Mesenchymal stem cell (in vitro differentiated cells and primary cell): ENCODE data around the gene DNAJC5.

Experiments used
- DNase-seq: peaks from one replicate; pipeline ENCODE4 v3.0.0-alpha.2; 2013
- H2AFZ ChIP-seq: one replicate; pipeline ENCODE4 v1.6.1; 2013; ENCODE audit warnings: low read depth, mild to moderate bottlenecking, control low read depth, inconsistent platforms, low read length, moderate library complexity
- H2AK5ac ChIP-seq: 2 replicates; pipeline ENCODE4 v1.6.1; 2013; ENCODE audit warnings: low read length, moderate library complexity, mild to moderate bottlenecking, inconsistent platforms; ENCODE audit not compliant: severe bottlenecking
- H2BK120ac ChIP-seq: one replicate; pipeline ENCODE4 v1.6.1; 2013; ENCODE audit warnings: low read depth, mild to moderate bottlenecking, inconsistent platforms, low read length, moderate library complexity
- H2BK12ac ChIP-seq, 2 experiments: one replicate each; pipeline ENCODE4 v1.6.1; 2013; ENCODE audit warnings: inconsistent platforms in 2 of 2, low read length in 2 of 2, mild to moderate bottlenecking in 2 of 2, moderate library complexity in 2 of 2, control low read depth in 1 of 2
- H2BK15ac ChIP-seq: one replicate; pipeline ENCODE4 v1.6.1; 2013; ENCODE audit warnings: mild to moderate bottlenecking, low read depth, inconsistent platforms; ENCODE audit not compliant: poor library complexity, severe bottlenecking
- H2BK5ac ChIP-seq: 2 replicates; pipeline ENCODE4 v1.6.1; 2013; ENCODE audit warnings: low read depth, mild to moderate bottlenecking, low read length, control low read depth, inconsistent platforms; ENCODE audit not compliant: poor library complexity, severe bottlenecking
- H3K14ac ChIP-seq, 2 experiments: one replicate each; pipeline ENCODE4 v1.6.1; 2013; ENCODE audit warnings: inconsistent platforms in 2 of 2, low read length in 2 of 2, control low read depth in 1 of 2, mild to moderate bottlenecking in 1 of 2, moderate library complexity in 1 of 2
- H3K18ac ChIP-seq, 2 experiments: one replicate each; pipeline ENCODE4 v1.6.1; 2013; ENCODE audit warnings: inconsistent platforms in 2 of 2, low read length in 2 of 2, control low read depth in 1 of 2, low read depth in 1 of 2, mild to moderate bottlenecking in 1 of 2
- H3K23ac ChIP-seq, 2 experiments: one replicate each; pipeline ENCODE4 v1.6.1; 2013; ENCODE audit warnings: inconsistent platforms in 2 of 2, low read length in 2 of 2, mild to moderate bottlenecking in 2 of 2, moderate library complexity in 2 of 2, control low read depth in 1 of 2
- H3K27ac ChIP-seq: 2 replicates; pipeline ENCODE4 v1.5.1; 2013; ENCODE audit warnings: mild to moderate bottlenecking, moderate library complexity, low read length, control low read depth, inconsistent platforms; ENCODE audit not compliant: poor library complexity, severe bottlenecking
- H3K27me3 ChIP-seq, 2 experiments: 2 replicates each; pipeline versions ENCODE4 v1.6.1 to v1.7.0; 2013; ENCODE audit warnings: low read length in 2 of 2, mild to moderate bottlenecking in 2 of 2, moderate library complexity in 2 of 2, control low read depth in 1 of 2, inconsistent platforms in 1 of 2; ENCODE audit not compliant: control insufficient read depth in 1 of 2, insufficient read depth in 1 of 2
- H3K36me3 ChIP-seq, 2 experiments: 2 replicates each; pipeline versions ENCODE4 v1.6.1 to v1.7.0; 2013; ENCODE audit warnings: low read length in 2 of 2, control low read depth in 1 of 2, inconsistent platforms in 1 of 2, low read depth in 1 of 2, mild to moderate bottlenecking in 1 of 2; ENCODE audit not compliant: insufficient read depth in 2 of 2, control insufficient read depth in 1 of 2
- H3K4ac ChIP-seq, 2 experiments: one replicate each; pipeline ENCODE4 v1.6.1; 2013; ENCODE audit warnings: inconsistent platforms in 2 of 2, low read length in 2 of 2, mild to moderate bottlenecking in 2 of 2, moderate library complexity in 2 of 2, control low read depth in 1 of 2, low read depth in 1 of 2
- H3K4me1 ChIP-seq: 2 replicates; pipeline ENCODE4 v1.6.1; 2013; ENCODE audit warnings: low read depth, low read length, control low read depth; ENCODE audit not compliant: control insufficient read depth, insufficient read depth
- H3K4me2 ChIP-seq: 2 replicates; pipeline ENCODE4 v1.6.1; 2013; ENCODE audit warnings: low read length, mild to moderate bottlenecking, inconsistent platforms; ENCODE audit not compliant: poor library complexity, severe bottlenecking
- H3K4me3 ChIP-seq, 2 experiments: 2 replicates each; pipeline versions ENCODE4 v1.5.1 to v1.7.0; 2013; ENCODE audit warnings: low read length in 2 of 2, mild to moderate bottlenecking in 2 of 2, control low read depth in 1 of 2, low read depth in 1 of 2; ENCODE audit not compliant: insufficient read depth in 1 of 2
- H3K79me1 ChIP-seq: replicated peaks from 2 replicates; pipeline ENCODE4 v1.6.1; 2013; ENCODE audit warnings: mild to moderate bottlenecking, control low read depth, low read length, inconsistent platforms; ENCODE audit not compliant: poor library complexity, severe bottlenecking
- H3K9ac ChIP-seq: 2 replicates; pipeline ENCODE4 v1.7.0; 2013; ENCODE audit warnings: mild to moderate bottlenecking, low read length, moderate library complexity
- H3K9me3 ChIP-seq: 2 replicates; pipeline ENCODE4 v1.7.0; 2013; ENCODE audit warnings: mild to moderate bottlenecking, low read length; ENCODE audit not compliant: control insufficient read depth
- H4K8ac ChIP-seq: one replicate; pipeline ENCODE4 v1.6.1; 2013; ENCODE audit warnings: inconsistent platforms, mild to moderate bottlenecking, low read length, moderate library complexity
- H4K91ac ChIP-seq: one replicate; pipeline ENCODE4 v1.6.1; 2013; ENCODE audit warnings: mild to moderate bottlenecking, low read length, inconsistent platforms
- WGBS: methylation state at CpG from one replicate; pipeline ENCODE4 v1.1.7; 2013; ENCODE audit warnings: mixed read lengths; 5-methylcytosine and 5-hydroxymethylcytosine counted together

DNAJC5 gene

GRCh38 chr20:63861365-63861934 is 33.5 kb upstream of the DNAJC5 start, which contains the start of gene ABHD16B:
TSS of gene ABHD16B (plus strand) at chr20:63861498. CDS start at chr20:63861541, 43 bp downstream.
- Histone ChIP-seq H3K27me3 (peaks cover 0 to 9% of the 10 kb centered on the region in 2 experiments), H2BK15ac (peak within 1 kb of the TSS; percentile 89), H4K8ac (peak within 1 kb of the TSS; percentile 82), H3K4ac (peak within 1 kb of the TSS; percentile 73 to 94), H3K23ac (no peak within 1 kb of the TSS), H2BK12ac (peak within 1 kb of the TSS; percentile 80 to 83), H3K9me3 (no peaks in the 10 kb centered on the region), H2AFZ (no peak within 1 kb of the TSS), H3K4me3 (no peak within 1 kb of the TSS), H2BK120ac (peak within 1 kb of the TSS; percentile 92), H2BK5ac (no peak within 1 kb of the TSS), H2AK5ac (peak within 1 kb of the TSS; percentile 19), H3K36me3 (peaks cover 20 to 25% of the 10 kb centered on the region in 2 experiments), H3K4me1 (peaks cover 47% of the 10 kb centered on the region), H4K91ac (peak within 1 kb of the TSS; percentile 86), H3K14ac (no peak within 1 kb of the TSS), H3K27ac (no peak within 1 kb of the TSS), H3K9ac (no peak within 1 kb of the TSS), H3K79me1 (peaks cover 27% of the 10 kb centered on the region), H3K4me2 (no peak within 1 kb of the TSS), H3K18ac (peak within 1 kb of the TSS in 1 of 2 experiments; percentile 78)
- WGBS = 97% methylated on average over 57 of the region's 59 CpGs
- no peak for DNase-seq

DNA sequence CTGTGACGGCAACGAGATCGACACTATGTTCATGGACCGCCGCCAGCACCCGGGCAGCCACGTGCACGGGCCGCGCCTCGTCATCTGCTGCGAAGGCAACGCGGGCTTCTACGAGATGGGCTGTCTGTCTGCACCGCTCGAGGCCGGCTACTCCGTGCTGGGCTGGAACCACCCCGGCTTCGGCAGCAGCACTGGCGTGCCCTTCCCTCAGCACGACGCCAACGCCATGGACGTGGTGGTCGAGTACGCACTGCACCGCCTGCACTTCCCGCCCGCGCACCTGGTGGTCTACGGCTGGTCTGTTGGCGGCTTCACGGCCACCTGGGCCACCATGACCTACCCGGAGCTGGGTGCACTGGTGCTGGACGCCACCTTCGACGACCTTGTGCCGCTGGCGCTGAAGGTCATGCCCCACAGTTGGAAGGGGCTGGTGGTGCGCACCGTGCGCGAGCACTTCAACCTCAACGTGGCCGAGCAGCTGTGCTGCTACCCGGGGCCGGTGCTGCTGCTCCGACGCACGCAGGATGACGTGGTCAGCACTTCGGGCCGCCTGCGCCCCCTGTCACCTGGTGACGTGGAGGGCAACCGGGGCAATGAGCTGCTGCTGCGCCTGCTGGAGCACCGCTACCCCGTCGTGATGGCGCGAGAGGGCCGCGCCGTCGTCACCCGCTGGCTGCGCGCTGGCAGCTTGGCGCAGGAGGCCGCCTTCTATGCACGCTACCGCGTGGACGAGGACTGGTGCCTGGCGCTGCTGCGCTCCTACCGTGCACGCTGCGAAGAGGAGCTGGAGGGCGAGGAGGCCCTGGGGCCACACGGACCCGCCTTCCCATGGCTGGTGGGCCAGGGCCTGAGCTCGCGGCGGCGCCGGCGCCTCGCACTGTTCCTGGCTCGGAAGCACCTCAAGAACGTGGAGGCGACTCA is 32.7 kb upstream of the DNAJC5 start:
- Histone ChIP-seq H3K79me1 (peaks cover 27% of the 10 kb centered on the region), H3K9ac (no peak overlapping the region), H3K4me1 (peaks cover 49% of the 10 kb centered on the region), H2BK120ac (no peak overlapping the region), H2AK5ac (no peak overlapping the region), H3K9me3 (no peaks in the 10 kb centered on the region), H2BK12ac (peak overlapping the region; percentile 66), H3K14ac (no peak overlapping the region), H3K23ac (no peak overlapping the region), H4K91ac (peak overlapping the region; percentile 86), H3K27ac (no peak overlapping the region), H2BK5ac (no peak overlapping the region), H2AFZ (no peak overlapping the region), H3K4me2 (no peak overlapping the region), H3K18ac (no peak overlapping the region), H2BK15ac (peak overlapping the region; percentile 48), H3K4ac (peak overlapping the region; percentile 26 to 46), H4K8ac (peak overlapping the region; percentile 48), H3K36me3 (peaks cover 20 to 30% of the 10 kb centered on the region in 2 experiments), H3K4me3 (no peak overlapping the region), H3K27me3 (peaks cover 0 to 5% of the 10 kb centered on the region in 2 experiments)
- 97% methylated on average over 93 of the region's 95 CpGs for WGBS
- DNase-seq = no peak

GRCh38 chr20:63863021-63863797 is 31.7 kb upstream of the DNAJC5 start:
- WGBS = 94% methylated on average over 15 of the region's 18 CpGs
- peak overlapping the region; percentile 90 for H3K4me2 ChIP-seq

More at GRCh38 chr20:63863021-63863797, 31.7 kb upstream of the DNAJC5 start:
- H4K8ac ChIP-seq = peak overlapping the region; percentile 99
- peak overlapping the region; percentile 67 to 95 for H3K4ac ChIP-seq
- H3K9me3 ChIP-seq = no peaks in the 10 kb centered on the region
- H3K27ac ChIP-seq = peak overlapping the region; percentile 80
- H3K36me3 ChIP-seq = peaks cover 23 to 32% of the 10 kb centered on the region in 2 experiments
- H2BK15ac ChIP-seq = peak overlapping the region; percentile 98
- H3K27me3 ChIP-seq = no peaks in the 10 kb centered on the region
- H3K9ac ChIP-seq = peak overlapping the region; percentile 100
- peaks cover 28% of the 10 kb centered on the region for H3K79me1 ChIP-seq
- H4K91ac ChIP-seq = peak overlapping the region; percentile 97
- peaks cover 39% of the 10 kb centered on the region for H3K4me1 ChIP-seq
- peak; percentile 14 for DNase-seq
- peak overlapping the region; percentile 92 for H2BK120ac ChIP-seq
- peak overlapping the region; percentile 50 to 95 for H2BK12ac ChIP-seq
- H3K14ac ChIP-seq = peak overlapping the region in 1 of 2 experiments; percentile 3
- H3K23ac ChIP-seq = peak overlapping the region in 1 of 2 experiments; percentile 3
- no peak overlapping the region for H2BK5ac ChIP-seq
- H3K4me3 ChIP-seq = peak overlapping the region in 1 of 2 experiments; percentile 90
- no peak overlapping the region for H2AFZ ChIP-seq
- peak overlapping the region; percentile 91 to 96 for H3K18ac ChIP-seq
- H2AK5ac ChIP-seq = peak overlapping the region; percentile 6
